ENCODE measurements around the gene LRRIQ4. TPM values are rescaled to one million over a fixed set of nuclear protein-coding genes. Genes with fewer than 3 reads are reported as not detected.

Gene LRRIQ4
- 0.31 TPM for total RNA-seq

GRCh38 chr3:169812332-169813235 is at the start of gene LRRIQ4, which contains the start of gene LRRC34:
Gene LRRIQ4 (plus strand): TSS chr3:169812870. CDS start chr3:169821922, 9,052 bp downstream.
Gene LRRC34 (minus strand): TSS chr3:169812904. CDS start chr3:169812548, 356 bp downstream.
- peak; percentile 70 for DNase-seq

DNA sequence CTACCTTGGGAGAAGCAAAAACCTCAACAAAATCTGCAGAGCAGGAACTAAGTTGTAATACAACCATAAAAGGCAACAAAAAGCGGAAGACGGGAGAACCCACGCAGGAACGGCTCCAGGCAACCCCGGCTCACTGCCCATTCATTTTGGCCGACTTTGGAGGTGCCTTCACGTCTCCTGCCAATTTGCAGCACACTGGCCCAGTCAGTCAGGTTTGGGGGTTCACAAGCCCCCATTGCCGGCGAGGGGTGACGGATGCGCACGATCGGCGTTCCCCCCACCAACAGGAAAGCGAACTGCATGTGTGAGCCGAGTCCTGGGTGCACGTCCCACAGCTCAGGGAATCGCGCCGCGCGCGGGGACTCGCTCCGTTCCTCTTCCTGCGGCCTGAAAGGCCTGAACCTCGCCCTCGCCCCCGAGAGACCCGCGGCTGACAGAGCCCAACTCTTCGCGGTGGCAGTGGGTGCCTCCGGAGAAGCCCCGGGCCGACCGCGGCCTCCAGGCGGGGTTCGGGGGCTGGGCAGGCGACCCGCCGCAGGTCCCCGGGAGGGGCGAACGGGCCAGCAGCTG is 48.3 kb upstream of the LRRIQ4 start:
- DNase-seq, result peak; percentile 79

DNA sequence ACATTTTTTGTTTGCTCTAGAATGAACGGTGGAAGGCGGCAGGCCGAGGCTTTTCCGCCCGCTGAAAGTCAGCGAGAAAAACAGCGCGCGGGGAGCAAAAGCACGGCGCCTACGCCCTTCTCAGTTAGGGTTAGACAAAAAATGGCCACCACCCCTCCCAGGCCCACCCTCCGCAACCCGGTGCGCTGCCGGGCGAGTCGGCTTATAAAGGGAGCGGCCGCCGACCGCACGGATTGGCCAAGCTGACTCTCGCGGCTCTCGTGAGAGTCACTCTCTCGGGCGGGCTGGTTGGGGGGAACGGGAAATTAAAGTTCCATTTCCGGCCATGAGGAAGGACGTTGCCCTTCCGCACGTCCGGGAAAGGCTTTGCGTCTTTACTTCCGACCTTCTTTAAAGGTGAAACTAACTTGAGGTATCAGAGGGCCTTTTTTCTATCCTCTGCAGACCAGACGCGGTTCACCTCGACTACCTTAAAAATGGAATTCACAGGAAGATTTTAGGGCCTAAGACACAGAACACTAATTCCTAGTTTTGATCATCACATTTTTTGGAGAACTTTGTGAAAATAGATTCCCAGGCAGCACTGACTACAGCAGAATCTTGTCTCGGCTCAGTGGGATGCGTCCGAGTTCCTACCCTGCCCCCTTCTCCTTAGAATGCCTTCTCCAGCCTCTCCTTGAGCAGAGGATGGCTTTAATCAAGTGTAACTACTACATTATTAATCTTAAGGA is 47.6 kb upstream of the LRRIQ4 start, which contains the start of gene TERC:
Gene TERC (minus strand): TSS at position 179 of the 731 bp plus-strand sequence.
- DNase-seq, result peak; percentile 90

GRCh38 chr3:169769287-169770181 is 43.1 kb upstream of the LRRIQ4 start, which contains the start of gene ACTRT3:
Gene ACTRT3 (minus strand): TSS chr3:169769561. CDS start chr3:169769520, 41 bp downstream.
- DNase-seq, result peak; percentile 34

DNA sequence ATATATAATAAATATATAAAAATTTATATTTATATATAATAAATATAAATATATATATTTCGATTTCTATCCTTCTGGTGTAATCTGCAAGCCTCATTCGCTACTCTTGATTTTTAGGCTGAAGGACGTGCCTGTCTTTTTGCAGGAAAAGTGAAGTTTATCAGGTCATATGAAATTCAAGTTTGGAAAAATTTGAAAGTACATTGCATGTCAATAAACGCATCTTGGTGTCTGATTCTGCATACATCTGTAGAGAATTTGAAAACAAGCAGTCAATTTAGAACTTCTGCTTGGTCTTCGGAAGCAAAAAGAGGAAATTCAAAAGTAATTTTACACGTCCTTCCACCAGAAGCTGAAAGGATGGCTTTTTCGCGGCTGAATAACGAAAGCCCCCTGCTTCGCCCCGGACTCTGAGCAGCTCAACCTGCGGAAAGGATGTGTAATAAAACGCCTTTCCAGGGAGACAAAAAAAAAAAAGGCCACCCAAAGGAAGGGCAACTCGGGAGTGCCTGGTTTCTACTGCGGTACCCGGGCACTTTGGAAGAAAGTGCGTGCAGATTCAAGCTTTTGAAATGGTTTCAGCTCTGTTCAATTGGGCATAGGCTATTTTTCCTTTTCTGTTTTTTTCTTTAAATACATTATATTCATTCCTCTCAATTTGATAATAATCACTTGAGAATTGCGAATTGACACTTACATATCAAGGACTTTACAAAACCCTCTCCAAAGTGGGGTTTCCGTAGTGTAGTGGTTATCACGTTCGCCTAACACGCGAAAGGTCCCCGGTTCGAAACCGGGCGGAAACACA is 41.0 kb upstream of the LRRIQ4 start:
- peak; percentile 32 for DNase-seq

- DNase-seq, result peak; percentile 76
These were observed 40.3 kb upstream of the LRRIQ4 start for GRCh38 chr3:169772305-169772896.

DNA sequence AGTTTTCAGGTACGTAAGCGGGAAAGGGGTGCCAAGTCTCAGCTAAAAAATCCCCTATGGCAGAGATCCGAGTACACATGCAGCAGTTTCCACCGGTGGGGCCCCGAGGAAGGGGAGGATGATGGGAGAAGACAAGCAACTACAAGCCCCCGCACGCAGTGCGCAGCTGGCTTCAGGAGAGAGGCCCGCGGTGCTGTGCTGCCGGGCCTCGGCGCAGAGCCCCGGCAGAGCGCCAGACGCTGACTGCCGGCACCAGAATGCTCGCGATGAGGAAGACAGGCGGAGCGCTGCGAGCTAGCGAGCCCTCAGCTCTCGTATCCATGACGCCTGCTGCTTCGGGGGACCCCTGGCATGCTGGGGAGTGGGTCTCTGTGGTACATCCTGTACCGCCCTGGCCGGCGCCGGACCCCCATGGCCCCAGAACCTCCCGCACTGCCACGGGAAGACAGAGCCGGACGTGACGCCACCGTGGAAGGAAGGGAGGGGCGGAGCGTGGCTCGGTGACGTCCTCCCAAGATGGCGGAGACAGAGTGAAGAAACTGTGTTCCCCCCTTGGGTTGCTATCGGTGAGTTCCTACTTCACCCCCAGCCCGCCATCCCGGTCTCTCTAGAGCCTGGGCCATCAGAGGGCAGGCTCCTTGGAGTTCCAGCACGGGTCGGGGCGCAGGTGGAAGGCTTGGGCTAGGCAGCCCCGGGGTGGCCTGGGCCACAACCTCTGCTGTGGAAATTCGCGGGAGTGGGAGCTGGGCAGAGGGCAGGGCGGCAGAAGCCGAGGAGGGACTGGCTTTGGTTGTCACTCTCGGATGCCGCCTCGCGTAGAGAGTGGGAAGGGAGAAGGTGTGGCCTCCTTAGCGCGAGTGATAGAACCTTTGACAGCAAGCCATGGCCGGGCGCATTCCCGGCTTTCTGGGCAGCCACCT is 39.5 kb upstream of the LRRIQ4 start, which contains the start of gene MYNN:
Gene MYNN (plus strand): TSS at position 500 of the 920 bp plus-strand sequence. CDS start 900 bp downstream, outside the sequence.
- peak; percentile 89 for DNase-seq

- DNase-seq, result no peak
These were observed 38.5 kb upstream of the LRRIQ4 start for GRCh38 chr3:169774186-169774585.

- DNase-seq, result no peak
These were observed 34.8 kb upstream of the LRRIQ4 start for GRCh38 chr3:169777822-169778221.

- no peak for DNase-seq
These were observed 31.9 kb upstream of the LRRIQ4 start for GRCh38 chr3:169780742-169781141.

GRCh38 chr3:169781209-169781855 is 31.3 kb upstream of the LRRIQ4 start:
- no peak for DNase-seq

- no peak for DNase-seq
These were observed 25.6 kb upstream of the LRRIQ4 start for GRCh38 chr3:169787120-169787519.

DNA sequence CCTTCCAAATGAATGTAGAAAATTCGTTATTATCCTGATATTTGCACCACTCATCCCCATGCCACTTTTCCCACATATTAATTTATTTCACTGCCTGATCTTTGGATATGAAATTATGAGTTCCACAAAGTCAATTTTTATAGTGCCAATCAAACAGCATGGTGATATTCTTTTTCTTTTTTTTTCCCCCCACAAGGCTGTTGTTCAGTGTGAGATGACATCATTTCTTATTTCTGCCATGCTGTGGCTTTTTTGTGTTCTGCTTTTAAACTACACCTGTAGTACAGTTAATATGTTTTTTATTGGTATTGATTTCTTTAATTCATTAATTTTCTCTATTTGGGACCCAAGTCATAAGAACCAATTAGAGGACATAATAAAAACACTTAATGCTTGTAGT is 24.9 kb upstream of the LRRIQ4 start:
- no peak for DNase-seq

DNA sequence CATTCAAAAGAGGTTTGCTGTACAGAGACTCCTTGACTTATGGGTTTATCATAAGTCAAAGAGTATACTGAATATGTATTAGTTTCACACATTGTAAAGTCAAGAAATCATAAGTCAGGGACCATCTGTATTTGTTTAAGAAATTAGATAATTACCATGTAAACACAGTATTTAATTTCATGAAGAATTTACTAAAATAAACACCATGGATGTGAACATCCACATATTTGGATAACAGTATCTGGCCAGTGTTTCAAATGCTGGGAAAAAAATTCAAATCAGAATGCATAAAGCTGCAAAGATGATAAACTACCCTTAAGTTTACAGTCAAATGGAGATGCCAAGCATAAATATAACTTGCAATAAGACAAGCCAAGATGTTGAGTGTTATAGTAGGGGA is 22.5 kb upstream of the LRRIQ4 start:
- DNase-seq, result no peak

DNA sequence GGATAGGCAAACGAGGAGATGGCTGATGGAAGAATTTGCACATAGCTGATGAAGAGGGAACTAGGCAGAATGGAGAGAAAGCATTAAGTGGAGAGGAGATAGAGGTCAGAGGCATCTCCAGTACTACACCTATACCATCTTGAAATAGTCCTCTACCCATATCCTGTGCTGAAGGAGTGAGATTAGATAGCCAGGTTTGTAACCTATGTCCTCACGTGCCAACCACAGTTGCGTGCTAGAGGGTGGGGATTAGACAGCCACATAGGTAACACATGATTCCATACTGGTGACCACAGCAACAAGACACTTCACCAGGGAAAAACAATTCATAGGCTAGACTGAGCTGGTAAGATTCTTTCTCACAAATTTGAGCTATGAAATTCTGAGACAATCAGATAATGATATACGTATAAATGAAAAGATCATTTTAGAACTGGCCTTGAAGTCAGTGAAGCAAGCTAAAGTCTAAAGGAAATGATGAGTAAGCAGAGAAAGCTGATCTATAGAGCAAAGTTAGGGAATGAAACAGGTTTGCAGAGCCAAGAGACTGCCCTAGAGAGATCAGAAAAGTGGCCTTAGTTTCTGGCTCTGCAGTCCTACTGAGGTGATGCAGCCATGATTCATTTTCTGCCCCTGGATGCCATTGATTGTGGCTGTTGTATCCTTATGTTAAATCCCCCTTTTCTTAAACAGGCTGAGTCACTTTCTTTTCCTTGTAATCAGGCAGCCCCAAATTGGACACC is 21.8 kb upstream of the LRRIQ4 start:
- no peak for DNase-seq

DNA sequence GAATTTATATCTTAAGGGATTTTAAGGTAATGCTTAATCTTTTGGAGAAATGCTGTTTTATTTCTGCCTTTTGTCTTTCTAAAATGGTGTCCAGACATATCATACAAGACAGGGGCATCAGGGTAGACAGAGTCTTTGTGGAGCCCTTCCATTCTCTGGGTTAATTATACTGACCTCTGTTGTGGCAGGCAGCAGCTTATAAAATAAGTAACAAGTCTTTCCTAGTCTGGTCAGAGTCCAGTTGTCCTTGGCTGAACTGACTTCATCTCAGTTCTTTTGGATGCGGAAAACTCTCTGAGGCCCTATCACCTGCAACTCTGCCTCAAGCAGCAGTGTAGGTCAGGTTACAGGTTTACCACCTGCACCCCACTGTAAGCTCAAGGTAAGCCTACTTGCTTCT is 20.3 kb upstream of the LRRIQ4 start:
- no peak for DNase-seq

DNA sequence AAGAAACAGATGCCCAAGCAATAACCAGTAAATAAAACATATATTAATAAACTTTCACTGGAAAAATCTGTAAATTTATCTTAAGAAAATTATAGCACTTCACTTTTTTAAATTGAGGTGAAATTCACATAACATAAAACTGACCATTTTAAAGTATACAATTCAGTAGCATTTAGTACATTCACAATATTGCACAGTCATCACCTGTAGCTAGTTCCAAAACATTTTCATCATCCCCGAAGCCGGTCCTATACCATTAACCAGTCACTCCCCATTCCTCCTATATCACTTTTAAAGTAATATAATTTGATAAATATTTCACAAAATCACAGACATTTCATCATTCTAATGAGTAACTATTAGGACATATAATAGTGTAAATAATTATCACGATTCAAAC is 8.0 kb upstream of the LRRIQ4 start:
- no peak for DNase-seq
